NOMO-1 treated with dmso at 0.1 percent for 144 hours (cell line): ENCODE results near the gene TTYH1.
A peak's percentile ranks its signal among the peaks of the same experiment; 100 is the strongest.
"Not testable (repeated sequence)": the region's sequence is repeated elsewhere in the genome, so short reads cannot be mapped to it uniquely, and the experiment has no call there.

Experiments used
- DNase-seq: peaks from one replicate; lab custom pipeline; 2025; ENCODE audit not compliant: unreplicated experiment; lab: John Stamatoyannopoulos, UW

TTYH1 gene

GRCh38 chr19:54415208-54415900, at the start of gene TTYH1:
TTYH1 (plus strand) TSS chr19:54415464; CDS start chr19:54415553, 89 bp downstream.
- no peak for DNase-seq

GRCh38 chr19:54365798-54366197, 49.5 kb upstream of the TTYH1 start:
- not testable (repeated sequence) for DNase-seq

GRCh38 chr19:54366811-54367210, 48.5 kb upstream of the TTYH1 start:
- no peak for DNase-seq

- no peak for DNase-seq
Observed at GRCh38 chr19:54369082-54369687, 46.1 kb upstream of the TTYH1 start.

GRCh38 chr19:54369688-54370433, 45.4 kb upstream of the TTYH1 start:
- DNase-seq, result not testable (repeated sequence)

GRCh38 chr19:54370434-54370796, 44.8 kb upstream of the TTYH1 start:
- DNase-seq, result not testable (repeated sequence)

GRCh38 chr19:54371453-54371852, 43.8 kb upstream of the TTYH1 start:
- DNase-seq, result not testable (repeated sequence)

- peak; percentile 77 for DNase-seq
Observed at GRCh38 chr19:54373781-54374631, 41.3 kb upstream of the TTYH1 start.

- not testable (repeated sequence) for DNase-seq
Observed at GRCh38 chr19:54375181-54375938, 39.9 kb upstream of the TTYH1 start.

- DNase-seq, result no peak
Observed at GRCh38 chr19:54376610-54377285, 38.5 kb upstream of the TTYH1 start.

GRCh38 chr19:54379187-54379678, 36.0 kb upstream of the TTYH1 start:
- DNase-seq, result no peak

GRCh38 chr19:54380897-54381296, 34.4 kb upstream of the TTYH1 start:
- DNase-seq, result no peak

- not testable (repeated sequence) for DNase-seq
Observed at GRCh38 chr19:54382041-54382440, 33.2 kb upstream of the TTYH1 start.

GRCh38 chr19:54383330-54383729, 31.9 kb upstream of the TTYH1 start:
- peak; percentile 43 for DNase-seq

- no peak for DNase-seq
Observed at GRCh38 chr19:54387991-54388801, 27.1 kb upstream of the TTYH1 start.

GRCh38 chr19:54388802-54389139, 26.5 kb upstream of the TTYH1 start:
- DNase-seq, result no peak

GRCh38 chr19:54389553-54389952, 25.7 kb upstream of the TTYH1 start:
- DNase-seq, result peak; percentile 51

GRCh38 chr19:54390942-54391577, 24.2 kb upstream of the TTYH1 start:
- DNase-seq, result no peak
